LoVo (cell line): ENCODE results near the gene HS3ST5.
"Not testable (repeated sequence)": the region's sequence is repeated elsewhere in the genome, so short reads cannot be mapped to it uniquely, and the experiment has no call there.

Experiments used
- DNase-seq: peaks from one replicate; pipeline ENCODE4 v3.0.0-alpha.2; 2016; ENCODE audit warnings: low spot score

Gene HS3ST5

DNA sequence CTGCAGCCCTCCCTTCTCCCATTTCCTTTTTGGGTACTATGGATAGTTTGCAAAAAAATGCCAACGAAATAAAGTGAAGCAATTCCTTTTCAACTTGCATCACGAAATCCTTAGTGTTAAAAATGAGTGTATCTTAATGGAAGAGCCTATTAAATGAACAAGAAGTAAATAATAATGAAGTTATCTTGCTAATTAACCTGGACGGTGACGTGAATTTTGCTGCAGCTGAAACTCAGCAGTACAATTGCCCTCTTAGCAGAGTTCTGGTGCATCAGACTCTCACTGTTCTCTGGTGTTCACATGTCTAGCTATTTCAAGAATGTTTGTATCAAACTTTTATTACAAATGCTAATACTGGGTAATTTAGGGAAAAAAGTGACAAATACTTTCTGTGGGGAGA is 252.2 kb downstream of the HS3ST5 start:
- no peak for DNase-seq

DNA sequence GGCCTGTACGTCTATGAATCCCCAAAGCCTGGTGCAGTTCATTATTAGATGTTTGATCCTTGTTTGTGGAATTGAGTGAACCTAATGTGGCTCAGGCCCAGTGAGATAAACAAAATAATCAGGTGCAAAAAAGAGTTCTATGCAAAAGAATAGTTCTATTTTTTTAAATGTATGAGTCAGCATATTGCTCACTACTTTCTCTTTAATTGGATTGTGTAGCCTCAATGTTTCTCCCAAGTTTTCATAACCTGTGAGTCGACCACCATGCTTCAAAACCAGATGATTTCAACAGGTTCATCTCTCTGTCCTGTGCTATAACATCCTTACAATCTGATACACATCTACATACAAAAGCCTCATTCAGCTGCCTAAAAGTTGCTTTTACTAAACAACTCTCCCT is 255.3 kb downstream of the HS3ST5 start:
- no peak for DNase-seq

DNA sequence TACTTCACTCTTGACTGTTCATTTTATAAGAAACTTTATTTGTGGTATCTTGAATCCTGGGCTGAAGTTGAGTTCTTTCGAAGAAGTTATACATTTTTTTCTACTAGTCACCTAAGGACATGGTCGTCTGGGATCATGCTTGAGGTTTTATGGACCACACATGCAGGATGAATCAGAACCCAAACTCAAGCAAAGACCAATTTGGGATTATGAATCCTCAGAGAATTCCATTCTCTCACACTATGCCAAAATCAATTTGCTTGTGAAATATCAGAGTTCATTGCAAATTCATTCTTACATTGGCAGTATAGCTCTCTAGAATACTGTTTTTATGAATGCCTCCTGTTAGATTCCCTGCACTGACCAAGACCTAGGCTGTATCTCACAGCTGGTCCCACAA is 257.6 kb downstream of the HS3ST5 start:
- DNase-seq = no peak

DNA sequence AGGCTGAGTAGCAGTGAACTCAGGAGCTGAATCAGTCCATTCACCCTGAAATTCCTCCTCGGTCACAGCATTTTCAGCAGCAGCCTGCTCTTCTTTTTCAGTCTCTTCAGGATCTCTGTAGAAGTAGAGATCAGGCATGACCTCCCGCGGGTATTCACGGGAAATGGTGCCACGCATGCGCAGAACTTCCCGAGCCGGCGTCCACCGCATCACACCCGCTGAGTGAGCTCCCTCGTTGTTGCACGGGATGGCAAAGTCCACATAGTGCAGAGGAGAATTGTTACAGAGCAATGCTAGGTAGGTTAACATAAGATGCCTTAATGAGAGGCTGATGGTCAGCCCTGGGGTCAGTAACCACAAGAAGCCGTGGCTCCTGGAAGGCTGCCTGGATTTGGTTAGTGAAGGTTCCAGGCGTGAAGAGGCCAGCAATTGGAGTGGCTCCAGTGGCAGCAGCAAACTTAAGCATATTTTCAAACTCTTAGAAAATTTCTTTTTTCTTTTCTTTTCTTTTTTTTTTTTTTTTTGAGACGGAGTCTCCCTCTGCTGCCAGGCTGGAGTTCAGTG is 258.4 kb downstream of the HS3ST5 start:
- no peak for DNase-seq

DNA sequence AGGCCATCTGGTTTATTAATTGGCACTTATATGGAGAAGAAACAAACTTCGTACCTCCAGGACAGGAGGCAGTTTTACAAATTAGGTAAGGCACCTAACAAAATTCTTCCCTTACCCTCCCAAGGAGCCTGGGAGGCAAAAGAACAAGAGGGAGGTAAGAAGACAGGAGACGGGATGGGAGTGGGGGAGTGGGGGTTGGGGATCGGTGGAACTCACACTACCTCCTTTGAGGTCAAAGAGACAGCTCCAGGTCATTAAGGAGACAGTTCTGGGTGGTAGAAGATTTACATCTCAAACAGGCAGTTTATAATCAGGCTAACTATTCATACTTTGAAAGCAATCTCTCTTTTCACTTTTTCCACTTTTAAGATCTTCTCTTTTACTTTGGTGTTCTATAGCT is 259.6 kb downstream of the HS3ST5 start:
- DNase-seq = no peak

DNA sequence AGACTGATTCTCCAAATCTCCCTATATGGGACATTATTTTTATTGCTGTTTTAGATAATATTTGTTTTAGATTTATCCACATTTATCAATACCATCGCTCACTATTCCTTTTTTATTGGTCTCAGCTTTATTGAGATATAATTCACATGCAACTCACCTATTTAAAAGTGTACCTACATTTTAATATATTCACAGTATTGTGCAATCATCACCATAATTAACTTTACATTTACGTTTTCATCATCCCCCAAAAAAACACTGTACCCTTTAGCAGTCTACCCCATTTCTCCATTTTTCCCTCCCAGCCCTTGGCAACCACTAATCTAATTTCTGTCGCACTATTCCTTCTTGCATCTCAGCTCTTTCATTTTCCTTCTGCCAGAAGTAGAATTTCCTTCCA is 261.1 kb downstream of the HS3ST5 start:
- DNase-seq = no peak

DNA sequence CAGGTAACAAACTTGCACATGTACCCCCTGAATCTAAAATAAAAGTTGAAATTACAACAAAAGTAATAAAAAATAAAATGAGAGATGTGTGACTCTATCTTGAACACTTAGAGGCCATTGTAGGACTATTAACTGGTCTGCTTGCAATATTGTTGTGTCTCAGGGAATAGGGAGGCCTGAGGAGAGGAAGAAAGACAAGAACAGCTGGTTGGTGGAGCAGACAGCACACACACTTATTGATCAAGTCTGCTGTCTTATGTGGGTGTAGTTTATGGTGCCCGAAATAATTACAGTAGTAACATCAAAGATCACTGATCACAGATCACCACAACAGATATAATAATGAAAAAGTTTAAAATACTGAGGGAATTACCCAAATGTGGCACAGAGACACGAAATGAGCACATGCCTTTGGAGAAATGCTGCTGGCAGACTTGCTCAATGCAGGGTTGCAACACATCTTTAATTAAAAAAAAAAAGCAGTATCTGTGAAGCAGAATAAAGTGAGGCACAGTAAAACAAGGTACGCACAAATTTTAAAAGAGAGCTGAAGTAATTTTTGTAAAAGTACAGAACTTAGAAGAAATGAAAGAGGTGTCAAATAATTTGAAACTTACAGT is 261.8 kb downstream of the HS3ST5 start:
- no peak for DNase-seq

DNA sequence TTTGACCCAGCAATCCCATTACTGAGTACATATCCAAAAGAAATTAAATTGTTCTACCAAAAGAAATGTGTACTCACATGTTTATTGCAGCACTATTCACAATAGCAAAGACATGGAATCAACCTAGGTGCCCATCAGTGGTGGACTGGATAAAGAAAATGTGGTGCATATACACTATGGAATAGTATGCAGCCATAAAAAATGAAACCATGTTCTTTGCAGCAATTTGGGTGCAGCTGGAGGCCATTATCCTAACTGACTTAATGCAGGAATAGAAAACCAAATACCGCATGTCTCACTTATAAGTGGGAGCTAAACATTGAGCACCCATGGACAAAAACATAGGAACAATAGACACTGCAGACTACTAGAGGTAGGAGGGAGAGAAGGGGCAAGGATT is 262.4 kb downstream of the HS3ST5 start:
- DNase-seq = not testable (repeated sequence)

DNA sequence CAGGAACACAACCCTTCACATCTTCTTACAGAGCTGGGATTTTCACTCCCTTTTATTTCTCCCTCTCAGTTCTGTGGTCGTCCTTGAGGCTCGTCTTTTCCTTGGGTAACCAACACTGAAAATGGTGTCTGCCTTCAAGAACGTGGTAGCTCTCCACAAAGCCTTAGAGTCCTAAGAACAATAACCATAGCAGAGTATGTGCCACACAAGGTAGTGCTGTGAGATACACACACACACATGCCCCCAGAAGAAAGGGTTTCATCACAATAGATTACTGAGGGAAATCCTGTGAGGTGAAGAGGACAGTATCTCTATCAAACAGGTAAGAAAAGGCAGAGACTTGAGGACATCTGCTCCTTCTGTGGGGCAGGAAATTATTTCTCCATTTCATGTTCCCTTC is 267.0 kb downstream of the HS3ST5 start:
- DNase-seq = no peak

DNA sequence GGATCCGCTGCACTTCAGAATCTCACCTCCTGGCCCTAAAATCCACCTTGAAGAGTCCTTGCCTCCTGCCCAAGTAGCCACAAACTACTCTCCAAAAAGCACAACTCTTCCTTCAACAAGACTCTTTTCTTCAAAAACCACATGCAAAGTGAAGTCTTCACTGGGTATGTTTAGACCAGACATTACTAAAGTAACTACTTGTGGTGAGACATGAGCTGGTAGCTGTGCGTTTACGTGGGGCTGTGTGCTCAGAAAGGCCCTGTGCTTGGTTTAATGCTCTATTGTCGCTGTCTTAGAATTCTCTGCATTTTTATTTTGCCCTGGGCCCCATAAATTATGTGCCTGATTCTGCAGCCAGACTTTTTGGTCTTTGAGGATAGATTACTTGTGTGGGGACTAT is 267.5 kb downstream of the HS3ST5 start:
- DNase-seq = no peak

DNA sequence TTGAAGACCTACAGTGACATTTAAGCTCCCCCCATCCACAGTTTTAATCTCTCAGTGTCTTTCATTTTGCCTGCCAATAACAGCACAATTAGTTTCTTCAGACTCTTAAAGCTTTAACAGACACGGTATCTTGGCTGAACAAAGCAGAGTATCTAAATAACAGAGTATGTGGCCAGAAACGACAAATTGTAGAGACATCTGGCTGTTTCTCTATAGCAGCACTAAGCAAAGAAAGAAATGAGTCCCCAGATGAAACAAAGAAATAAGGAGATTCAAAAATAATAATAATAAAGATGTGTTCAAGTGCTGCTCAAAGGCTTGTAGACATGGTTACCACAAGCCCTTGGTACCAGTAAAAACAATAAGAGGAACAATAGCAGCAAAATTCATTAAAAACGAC is 274.1 kb downstream of the HS3ST5 start:
- no peak for DNase-seq

DNA sequence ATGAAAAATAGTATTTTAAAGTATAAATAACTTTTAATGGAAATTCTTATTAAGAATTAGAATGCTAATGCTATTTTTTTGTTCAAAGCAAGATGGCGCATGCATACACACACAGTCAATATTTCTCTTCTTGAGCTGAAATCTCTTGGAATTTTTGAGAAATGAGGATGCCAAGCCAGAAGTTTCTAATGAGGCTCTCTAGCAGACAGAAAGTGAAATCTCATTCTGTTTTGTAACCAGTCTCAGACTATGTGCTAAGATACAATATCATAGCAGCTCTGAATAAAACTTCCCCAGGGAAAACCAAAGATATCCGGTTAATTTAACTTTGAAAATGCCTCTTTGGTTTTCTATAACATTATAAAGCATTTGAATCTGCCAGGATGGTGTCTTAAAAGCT is 274.7 kb downstream of the HS3ST5 start:
- DNase-seq = no peak

DNA sequence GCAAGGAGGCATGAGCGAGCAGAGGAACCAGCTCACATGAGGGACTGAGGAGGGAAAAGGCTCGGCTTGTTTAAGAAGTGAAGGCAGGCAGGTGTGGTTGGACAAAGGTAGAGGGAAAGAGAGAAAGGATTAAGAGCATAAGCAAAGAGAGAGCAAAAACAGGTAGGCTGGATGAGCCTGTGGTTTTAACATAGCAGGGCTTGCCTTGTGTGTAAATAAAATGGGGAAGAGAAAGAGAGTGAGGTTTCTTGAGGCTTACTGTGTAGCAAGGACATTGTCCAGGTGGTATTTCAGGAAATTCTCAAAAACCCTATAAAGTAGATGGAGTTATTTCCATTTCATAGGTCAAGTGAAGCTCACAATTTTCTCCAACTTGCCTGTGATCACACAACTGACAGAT is 278.0 kb downstream of the HS3ST5 start:
- DNase-seq = no peak

DNA sequence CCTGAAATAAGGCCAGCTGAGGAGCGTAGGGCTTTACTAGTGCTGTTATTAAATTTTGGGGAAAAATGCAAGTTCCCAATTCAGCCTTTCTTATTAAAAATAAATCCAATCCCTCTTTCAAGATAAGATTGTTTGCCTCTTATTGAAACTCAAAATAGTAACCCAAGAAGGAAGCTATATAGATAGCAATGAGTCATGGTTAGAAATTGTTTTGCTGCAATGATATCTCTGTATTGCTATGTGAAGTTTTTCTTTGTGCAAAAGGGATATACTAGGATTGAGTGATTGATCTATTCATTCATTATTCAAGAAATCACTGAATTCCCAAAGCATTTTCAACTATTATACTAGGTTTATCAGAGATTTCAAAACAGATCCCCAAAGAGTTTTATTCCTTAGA is 278.9 kb downstream of the HS3ST5 start:
- DNase-seq = no peak

DNA sequence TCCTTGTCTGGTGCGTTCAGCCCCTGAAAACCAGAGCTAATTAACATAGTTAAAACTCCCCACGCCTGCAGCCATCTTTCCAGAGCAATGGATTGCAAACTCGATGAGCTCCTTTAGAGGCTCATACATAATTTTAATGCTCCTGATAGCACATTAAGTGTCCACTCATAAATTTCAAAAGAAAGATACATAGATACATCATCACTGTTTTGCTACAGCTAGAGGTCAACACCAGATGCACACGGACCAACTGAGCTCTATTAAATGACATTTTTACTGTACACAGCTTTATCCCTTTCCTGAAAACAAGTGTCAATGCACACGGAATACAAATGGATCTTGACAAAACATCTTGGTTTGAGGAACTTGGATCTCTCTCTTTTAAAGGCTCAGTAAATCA is 280.6 kb downstream of the HS3ST5 start:
- no peak for DNase-seq

DNA sequence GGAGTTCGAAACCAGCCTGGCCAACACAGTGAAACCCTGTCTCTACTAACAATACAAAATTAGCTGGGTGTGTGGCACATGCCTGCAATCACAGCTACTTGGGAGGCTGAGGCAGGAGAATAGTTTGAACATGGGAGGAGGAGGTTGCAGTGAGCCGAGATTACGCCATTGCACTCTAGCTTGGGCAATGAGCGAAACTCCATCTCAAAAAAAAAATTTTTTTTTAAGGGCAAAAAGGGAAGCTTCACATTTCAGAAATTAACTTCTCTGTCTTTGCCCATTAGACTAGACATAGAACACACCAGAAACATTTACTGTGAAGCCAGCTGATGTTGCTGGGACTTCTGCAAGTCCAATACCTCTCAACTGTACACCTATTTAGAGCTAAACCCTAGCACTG is 281.1 kb downstream of the HS3ST5 start:
- no peak for DNase-seq

DNA sequence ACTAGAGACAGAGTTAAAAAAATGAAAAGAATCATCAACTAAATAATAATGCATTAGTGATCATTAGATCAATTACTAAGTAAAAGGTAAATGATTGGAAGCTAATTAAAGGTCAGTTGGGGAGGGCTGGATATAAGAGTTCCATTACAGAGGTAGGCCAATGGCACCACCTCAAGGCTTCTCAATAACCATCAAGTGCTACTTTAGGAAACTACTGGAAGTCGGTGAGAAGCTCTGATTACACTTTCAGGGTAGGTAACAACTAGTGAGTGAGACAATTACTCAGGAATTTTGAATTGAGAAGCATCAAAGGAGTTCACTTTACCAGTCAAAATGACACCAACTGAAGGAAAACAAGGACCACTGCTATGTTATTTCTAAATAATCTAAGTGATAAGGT is 281.7 kb downstream of the HS3ST5 start:
- DNase-seq = no peak

DNA sequence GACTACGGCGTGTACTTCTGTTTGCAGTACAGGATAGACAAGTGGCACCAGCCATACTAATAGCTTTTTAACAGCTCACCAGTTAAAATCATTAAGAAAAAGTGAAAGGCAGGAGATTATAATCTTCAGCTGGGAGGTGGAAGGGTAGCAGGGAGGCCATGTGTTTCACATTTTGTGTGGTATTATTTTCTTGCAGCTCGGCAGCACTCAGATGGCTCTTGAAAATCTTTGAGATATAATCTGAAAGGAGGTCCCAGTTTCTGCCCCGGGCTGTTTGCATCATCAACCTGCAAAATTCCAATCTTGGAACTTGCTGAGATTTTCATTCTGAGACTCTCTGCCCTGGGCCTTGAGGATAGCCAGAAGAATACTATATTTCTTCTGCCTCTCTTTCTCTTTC is 284.4 kb downstream of the HS3ST5 start:
- no peak for DNase-seq

DNA sequence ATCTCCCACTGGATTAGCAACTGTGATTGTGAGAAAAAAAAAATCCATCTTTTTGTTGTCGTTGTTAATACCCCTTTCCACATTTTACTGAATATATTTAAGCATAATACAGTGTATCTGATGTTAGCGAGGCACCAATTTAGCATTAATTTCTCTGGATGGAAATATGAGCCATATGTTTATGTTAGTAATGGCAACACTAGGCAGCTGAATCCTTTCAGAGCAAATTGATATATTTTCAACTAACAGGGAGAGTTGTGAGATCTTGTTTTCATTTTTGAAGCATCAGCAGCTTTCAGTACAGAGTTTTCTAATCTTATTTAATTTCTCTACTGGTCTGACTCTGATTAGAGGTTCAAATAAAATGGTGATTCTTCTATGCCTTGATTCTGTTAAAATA is 287.1 kb downstream of the HS3ST5 start:
- no peak for DNase-seq

DNA sequence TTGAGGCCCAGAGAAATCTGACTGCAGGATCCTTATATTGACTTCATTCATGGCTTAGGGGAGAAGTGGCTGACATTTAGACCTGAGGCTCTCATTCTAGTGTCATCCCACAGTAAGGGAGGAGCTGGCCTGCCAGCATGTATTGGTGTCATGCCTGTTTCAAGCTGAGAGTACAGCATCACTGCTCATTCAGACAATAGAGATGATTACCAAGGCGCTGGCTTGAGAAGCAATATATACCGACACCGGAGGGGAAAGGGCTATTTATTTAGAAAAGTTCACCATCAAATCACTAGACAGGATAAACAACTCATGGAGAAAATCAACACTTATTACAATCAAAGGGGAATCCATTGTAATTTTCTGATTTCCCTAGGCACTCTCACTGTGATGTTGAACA is 287.5 kb downstream of the HS3ST5 start:
- DNase-seq = no peak

DNA sequence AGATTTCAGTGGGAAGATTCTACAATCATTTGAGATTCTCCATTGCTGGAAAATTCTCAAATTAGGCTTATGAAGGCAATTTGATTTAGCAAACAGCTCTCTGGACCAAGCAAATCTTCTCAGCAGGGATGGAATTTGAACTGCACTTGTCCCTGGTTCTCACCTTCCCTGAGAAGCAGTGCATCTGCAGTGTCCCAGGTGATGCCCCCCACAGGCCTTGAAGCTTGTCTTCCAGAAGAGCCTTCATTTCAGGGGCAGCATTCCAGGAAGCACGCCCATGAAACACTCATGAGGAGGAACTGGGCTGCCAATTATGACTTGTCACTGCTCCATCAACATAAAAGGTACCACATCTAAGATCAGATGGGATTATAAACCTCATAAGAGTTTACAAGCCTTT is 289.0 kb downstream of the HS3ST5 start:
- DNase-seq = peak; percentile 5

DNA sequence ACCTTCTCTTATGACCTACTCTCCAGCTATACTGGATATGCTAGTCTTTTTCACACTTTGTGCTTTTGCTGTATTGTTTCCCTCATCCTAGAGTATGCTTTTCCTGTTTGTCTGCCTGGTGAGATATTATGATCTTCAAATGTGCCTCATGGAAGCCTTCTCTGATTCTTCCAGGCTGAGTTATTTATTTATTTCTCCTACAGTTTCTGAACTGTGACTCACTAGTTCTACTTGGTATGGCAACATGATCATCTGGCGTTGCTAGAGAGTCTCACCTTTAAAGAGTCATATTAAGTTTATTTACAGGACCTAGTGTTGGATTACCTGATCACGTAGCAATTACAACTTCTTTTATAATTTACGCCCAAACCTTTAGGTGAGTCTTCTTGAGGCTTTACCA is 290.7 kb downstream of the HS3ST5 start:
- no peak for DNase-seq

DNA sequence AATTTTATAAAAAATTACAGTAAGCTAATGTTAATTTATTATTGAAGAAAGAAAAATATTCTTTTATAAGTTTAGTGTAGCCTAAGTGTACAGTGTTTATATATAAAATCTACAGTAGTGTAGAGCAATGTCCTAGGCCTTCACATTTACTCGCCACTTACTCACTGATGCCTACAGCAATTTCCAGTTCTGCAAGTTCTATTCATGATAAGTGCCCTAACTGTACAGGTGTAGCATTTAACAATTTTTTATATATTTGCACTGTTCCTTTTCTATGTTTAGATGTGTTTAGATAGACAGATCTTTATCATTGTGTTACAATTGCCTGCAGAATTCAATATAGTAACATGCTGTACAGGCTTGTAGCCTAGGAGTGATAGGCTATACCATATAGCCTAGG is 291.8 kb downstream of the HS3ST5 start:
- no peak for DNase-seq

DNA sequence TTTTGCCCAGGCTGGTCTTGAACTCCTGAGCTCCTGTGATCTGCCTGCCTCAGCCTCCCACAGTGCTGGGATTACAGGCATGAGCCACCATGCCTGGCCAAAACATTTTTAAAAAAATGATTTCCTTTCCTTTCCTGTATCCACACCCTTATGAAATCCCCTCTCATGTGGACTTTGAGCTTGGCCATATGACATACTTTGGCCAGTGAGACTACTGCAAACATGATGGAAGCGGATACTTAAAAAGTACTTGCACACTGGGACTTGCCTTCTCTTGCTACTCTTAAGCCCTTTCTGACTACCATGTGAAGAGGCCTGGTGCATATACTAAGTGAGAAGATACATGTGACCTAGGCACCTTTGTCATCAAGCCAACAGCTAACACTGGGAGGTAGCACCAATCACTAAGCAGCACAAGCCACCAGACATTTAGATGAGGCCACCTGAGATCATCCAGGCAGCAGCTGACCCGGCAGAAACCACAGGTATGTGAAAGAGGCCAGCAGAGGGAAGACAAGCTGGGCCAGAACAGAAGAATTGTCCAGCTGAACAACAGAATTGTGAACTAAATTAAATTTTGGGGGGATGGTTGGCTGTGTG is 293.4 kb downstream of the HS3ST5 start:
- DNase-seq = peak; percentile 38
